CD4-positive, alpha-beta T cell treated with Interleukin-10 for 1 hour (primary cell): ENCODE measurements around the gene KRTAP1-4.
"Not testable (repeated sequence)": the region's sequence is repeated elsewhere in the genome, so short reads cannot be mapped to it uniquely, and the experiment has no call there.

Experiments
- DNase-seq: peaks from one replicate; pipeline ENCODE4 v3.0.0-alpha.2; 2020

KRTAP1-4 gene

DNA sequence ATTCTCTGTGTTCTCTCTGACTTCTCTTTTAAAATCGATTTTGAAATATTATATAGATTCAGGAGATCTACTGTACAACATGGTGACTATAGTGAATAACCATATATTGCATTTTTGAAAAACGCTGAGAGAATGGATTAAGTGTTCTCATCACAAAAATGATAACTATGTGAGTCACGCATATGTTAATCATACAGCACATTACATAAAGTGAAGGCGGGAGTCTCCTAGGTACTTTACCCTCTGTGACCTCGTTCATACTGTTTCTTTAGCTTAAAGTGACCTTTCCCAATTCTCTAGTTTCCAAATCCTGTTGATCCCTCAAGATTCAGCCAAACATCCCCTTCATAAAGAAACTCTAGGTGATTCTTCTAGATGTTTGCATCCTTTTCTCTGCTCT, 27.2 kb downstream of the KRTAP1-4 start:
- DNase-seq: no peak

DNA sequence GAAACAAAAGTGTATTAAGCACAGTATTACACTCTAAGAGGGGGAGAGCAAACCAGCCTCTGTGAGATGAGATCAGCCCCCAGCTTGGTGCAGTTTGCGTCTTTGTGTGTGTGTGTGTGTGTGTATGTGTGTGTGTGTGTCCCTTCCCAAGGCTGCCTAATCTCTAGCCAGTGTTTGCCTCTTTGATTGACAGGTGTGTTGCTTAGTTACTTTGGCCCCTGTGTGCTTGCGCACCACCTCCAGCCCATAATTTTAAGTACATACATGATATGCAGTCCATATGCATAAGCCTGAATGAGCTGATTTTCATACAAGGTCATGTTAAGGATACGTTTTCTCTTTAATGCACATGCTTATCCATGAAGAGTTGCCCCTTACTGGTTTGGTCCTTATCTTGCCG, 28.2 kb downstream of the KRTAP1-4 start:
- DNase-seq: no peak

DNA sequence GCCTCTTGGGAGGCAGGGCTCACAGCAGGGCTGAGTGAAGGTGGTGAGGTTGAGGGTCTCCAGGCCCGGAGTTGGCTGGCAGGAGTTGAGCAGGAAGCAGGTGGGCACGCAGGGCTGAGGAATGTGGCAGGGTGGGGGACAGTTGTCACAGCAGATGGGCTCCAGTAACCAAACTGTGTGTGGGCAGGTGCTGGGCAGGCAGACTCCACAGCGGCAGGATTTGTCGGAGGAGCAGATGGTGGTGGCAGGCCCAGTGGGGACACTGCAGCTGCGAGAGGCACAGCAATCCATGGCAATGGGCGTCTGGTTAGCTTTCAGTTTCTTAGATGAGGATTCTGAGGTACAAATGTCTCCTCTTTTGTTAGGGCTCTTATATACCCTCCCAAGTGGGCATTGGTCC, 30.4 kb downstream of the KRTAP1-4 start, which contains the start of gene KRTAP3-2:
KRTAP3-2 (minus strand) TSS at position 344 of the 400 bp plus-strand sequence; CDS start at position 291, 53 bp downstream.
- DNase-seq: not testable (repeated sequence)

DNA sequence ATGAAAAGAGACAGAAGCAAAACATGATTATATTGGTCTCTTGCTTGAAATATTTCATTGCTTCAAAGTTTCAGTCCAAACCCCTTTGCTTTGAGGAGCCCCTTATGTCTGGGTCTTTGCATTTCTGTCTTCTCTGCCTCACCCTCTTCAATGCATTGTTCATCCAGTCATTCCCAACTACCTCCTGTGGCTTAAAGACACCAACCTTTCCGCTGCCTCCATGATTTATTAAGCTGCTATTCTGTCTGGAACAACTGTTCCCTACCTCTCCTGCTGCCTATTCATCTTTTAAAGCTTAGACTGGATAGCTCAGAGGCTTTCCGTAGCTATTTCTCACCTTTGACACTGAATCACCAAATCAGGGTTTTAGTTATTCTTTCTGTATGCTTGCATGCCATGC, 32.6 kb downstream of the KRTAP1-4 start:
- no peak for DNase-seq

DNA sequence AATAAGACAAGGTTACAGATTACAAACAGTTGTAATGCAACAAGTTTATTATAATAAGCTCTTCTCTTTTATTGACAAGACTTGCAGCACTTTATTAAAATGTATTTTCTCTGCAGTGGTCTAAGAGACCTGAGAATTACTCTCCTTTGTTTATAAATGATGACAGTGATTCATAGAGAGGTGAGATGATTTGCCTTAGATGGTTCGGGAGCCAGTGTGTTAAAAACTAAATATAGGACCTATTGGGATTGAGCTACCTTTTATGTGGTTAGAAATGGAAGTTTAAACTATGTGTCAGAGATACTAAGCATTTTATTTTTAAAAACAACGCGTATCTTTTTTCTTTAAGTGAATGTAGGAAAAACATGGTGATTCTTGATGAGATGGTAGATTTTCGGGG, 33.2 kb downstream of the KRTAP1-4 start:
- no peak for DNase-seq

DNA sequence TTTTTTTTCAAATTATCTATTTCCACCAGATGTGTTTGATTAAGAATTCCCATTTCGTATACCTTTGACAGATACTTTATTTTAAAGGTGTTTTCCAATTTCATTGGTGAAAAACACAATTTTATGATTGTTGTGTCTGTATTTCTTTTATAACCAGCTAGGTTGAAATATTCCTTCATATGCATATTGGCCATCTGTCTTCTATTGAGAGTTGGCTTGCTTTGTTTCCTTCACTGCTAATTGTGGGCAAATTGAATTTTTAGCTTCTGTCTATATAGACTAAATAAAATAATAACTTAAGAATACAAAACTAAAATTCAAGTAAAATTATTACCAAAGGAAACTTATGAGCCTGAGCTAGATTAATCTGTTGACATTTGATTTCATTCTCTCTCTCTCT, 34.9 kb downstream of the KRTAP1-4 start:
- no peak for DNase-seq

DNA sequence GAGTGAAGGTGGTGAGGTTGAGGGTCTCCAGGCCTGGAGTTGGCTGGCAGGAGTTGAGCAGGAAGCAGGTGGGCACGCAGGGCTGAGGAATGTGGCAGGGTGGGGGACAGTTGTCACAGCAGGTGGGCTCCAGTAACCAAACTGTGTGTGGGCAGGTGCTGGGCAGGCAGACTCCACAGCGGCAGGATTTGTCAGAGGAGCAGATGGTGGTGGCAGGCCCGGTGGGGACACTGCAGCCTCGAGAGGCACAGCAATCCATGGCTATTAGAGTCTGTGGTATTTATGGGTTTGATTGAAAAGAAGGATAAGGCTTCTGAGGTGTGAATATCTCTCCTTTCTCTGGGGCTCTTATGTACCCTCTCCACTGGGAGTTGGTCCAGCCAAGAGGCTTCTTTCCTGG, 36.2 kb downstream of the KRTAP1-4 start, which contains the start of gene KRTAP3-3:
KRTAP3-3 (minus strand) TSS at position 326 of the 400 bp plus-strand sequence; CDS start at position 259, 67 bp downstream.
- no peak for DNase-seq

DNA sequence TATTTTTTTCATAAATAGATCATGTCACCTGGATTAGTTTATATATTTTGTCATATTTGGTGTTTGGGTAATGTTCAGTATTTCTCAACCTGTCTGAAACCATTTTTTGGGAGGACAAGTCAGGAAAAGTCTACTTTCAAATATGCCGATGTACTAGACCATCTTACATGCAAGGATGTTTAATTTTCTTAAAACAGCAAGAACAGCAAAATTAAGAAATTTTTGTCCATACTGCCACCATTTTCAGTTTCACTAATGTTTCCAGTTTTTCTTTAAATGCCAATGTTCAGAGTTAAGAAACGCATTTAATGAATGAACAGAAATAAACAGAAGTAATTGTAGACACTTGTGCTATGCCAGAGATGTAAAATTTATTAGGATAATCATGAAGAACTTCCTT, 36.9 kb downstream of the KRTAP1-4 start:
- no peak for DNase-seq

DNA sequence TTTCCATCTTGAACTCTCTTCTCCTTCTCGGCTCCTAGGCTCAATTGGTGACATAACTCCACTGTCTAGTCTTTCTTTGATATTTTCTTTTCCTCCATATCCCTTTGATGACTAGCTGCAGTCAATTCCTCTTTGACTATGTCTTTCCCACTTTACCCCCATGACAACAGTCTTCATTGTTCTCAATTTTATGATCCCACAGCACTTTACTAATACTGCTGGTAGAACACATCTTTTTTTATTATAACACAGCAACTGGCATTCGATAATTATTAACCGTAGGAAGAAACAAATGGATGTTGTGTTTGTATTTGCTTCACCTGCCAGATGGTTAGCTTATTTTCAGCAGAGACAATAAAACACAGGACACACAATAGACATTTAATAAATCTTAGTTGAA, 37.3 kb downstream of the KRTAP1-4 start:
- no peak for DNase-seq

DNA sequence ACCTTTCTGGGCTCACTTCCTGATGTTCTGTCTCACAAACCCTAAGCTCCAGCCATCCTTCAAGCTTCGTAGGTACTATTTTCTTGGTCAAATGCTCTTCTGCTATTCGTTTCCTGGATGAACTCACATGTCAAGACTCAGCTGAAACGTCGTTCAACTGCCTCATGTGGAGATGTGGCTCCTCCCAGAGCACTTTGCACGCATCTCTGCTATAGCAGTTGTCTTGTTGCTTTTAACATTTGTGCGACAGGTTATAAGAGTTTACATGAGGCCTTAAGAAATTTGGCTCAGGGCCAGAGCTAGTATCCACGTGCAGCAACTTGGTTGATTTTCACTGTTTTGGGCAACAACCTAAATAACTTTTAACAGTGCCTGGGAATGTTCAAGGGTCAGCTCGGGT, 43.1 kb downstream of the KRTAP1-4 start:
- no peak for DNase-seq

DNA sequence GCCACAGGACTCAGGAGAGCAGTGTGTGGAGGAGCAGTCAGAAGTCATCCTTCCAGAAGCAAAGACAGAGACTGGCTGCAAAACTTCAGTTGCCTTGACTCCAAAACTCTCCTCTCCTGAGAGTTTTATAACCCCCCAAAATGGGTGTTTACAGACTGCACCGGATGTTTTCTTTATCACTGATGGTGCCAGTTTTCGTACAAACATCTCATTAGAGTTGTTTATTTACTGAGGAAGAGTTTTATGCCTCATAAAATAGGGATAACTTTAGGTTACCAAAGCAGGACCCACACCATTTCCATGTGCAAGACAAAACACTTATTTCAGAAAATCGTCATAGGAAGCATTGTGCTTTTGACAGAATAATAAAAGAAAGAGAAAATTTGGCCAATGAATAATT, 45.8 kb downstream of the KRTAP1-4 start, which contains the start of gene KRT40:
KRT40 (minus strand) TSS at position 101 of the 400 bp plus-strand sequence; CDS start at position 48, 53 bp downstream.
- DNase-seq: no peak

DNA sequence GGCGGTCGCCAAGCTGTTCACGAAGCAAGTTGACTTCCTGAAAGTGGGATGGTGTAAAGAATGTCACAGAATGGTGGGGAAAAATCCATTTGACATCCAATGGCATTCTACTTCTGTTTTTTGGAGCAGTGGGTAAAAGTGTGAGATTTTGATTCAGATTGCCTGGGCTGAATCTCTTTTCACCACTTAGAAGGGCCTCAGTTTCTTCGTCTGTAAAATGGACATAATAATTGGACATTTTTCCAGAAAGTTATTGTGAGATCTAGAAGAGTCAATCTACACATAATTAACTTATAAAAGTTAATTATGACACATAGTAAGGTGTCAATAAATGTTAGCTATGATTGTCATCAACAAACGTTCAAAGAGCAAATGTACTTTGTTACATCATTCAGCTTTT, 48.9 kb downstream of the KRTAP1-4 start:
- no peak for DNase-seq

DNA sequence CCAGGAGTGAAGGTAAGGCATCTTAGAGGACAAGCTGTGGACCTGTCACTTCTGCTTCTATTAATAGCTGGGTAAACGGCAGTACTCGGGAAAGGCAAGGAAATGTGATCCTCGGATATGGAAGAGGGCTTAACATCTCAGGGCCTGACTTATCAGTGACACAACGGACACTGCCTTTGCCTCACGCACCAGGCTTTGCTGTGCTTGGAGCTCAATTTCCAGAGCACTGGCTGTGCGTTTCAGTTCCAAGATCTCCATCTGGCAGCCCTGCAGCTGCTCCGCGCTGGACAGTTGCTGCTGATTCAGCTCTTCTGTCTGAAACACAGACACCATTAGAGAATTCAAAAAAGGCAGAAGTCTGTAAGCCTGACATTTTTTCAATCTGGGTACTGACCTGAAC, 49.4 kb downstream of the KRTAP1-4 start:
- no peak for DNase-seq

DNA sequence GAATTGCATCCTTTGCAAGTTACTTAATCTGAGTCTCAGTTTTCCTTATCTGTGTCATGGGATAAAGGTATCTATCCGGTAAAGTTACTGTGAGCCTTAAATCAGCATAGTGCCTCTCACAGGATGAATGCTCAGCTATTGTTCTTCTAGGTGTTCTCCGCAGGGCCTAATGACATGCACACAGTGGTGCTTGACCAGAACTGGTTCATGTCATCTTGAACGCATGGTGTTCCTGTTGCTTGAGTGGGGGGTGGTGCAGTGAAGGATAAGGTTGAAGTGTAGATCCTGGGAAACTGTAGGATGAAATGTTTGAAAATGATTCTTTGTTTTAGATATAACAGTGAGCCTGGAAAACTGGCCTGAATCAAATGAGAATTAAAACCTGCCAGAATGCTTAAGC, 49.9 kb downstream of the KRTAP1-4 start:
- DNase-seq: no peak
